KOPT-K1 (cell line): ENCODE measurements around the gene SCARF2.

ENCODE experiments used
- H3K27ac ChIP-seq: fragments of 200-600 bp; sonication (generic); 2 replicates; pipeline ENCODE4 v1.5.1; 2016; ENCODE audit warnings: antibody characterized with exemption, mild to moderate bottlenecking, low read depth, low read length; ENCODE audit not compliant: poor library complexity, severe bottlenecking
- H3K36me3 ChIP-seq: fragments of 200-600 bp; sonication (generic); 2 replicates; pipeline ENCODE4 v1.5.1; 2017; ENCODE audit warnings: antibody characterized with exemption, mild to moderate bottlenecking, low read length, moderate library complexity; ENCODE audit not compliant: insufficient read depth
- H3K9me3 ChIP-seq: fragments of 200-600 bp; sonication (generic); 2 replicates; pipeline ENCODE4 v1.5.1; 2017; ENCODE audit warnings: antibody characterized with exemption, low read length, mild to moderate bottlenecking; ENCODE audit not compliant: insufficient read depth, poor library complexity, severe bottlenecking

SCARF2 gene

DNA sequence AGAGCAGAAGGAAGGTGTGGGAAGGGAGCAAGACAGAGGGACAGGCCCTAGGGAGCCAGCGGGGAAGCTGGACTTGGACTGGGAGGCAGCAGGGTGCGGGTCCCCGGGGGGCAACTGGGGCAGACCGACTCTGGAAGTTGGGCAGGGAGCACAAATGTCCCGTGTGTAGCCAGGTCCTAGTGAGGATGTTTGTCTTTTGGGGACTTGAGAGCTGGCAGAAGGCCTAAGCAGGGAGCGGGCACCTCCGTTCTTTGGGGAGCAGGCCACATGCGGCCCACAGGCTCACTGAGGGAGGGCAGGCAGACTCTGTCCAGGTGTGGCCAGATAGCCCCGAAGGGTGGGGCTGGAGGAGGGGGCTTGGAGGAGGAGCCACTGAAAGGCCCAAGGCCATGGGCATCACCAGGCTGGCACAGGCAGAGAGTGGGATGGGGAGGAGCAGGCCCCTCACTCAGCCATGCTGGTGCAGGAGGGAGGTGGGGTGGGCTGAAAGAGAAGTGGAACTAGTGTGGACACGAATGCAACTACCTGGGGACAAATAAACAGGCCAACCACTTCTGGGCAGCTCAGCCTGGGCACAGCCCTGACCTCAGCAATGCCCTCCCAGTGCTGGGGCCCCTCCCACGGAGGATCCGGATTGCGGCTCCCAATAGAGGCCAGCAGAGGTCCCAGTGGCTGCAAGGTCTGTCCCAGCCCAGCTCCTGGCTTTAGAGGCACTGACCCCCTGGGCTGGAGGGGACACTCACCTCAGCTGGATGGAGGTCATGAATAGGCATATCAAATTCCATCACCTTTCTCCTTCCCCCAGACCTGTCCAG, 1.3 kb upstream of the SCARF2 start:
- Histone ChIP-seq H3K9me3 (no peaks in the 10 kb centered on the region), H3K27ac (no peak overlapping the region), H3K36me3 (peaks cover 4% of the 10 kb centered on the region; the same call in 1 of the 2 replicates)

GRCh38 chr22:20438427-20438677, 727 bp upstream of the SCARF2 start:
- H3K36me3 ChIP-seq: peaks cover 4% of the 10 kb centered on the region; the same call in 1 of the 2 replicates
- no peaks in the 10 kb centered on the region for H3K9me3 ChIP-seq
- no peak overlapping the region for H3K27ac ChIP-seq

- Histone ChIP-seq H3K27ac (no peak overlapping the region), H3K9me3 (no peaks in the 10 kb centered on the region), H3K36me3 (no peaks in the 10 kb centered on the region; the same call in 1 of the 2 replicates)
Measured at GRCh38 chr22:20436768-20437612, 635 bp downstream of the SCARF2 start.

GRCh38 chr22:20436307-20436767, 1.3 kb downstream of the SCARF2 start:
- H3K36me3 ChIP-seq: no peaks in the 10 kb centered on the region
- H3K27ac ChIP-seq: no peak overlapping the region
- H3K9me3 ChIP-seq: no peaks in the 10 kb centered on the region

- Histone ChIP-seq H3K36me3 (no peaks in the 10 kb centered on the region), H3K9me3 (no peaks in the 10 kb centered on the region), H3K27ac (no peak overlapping the region)
Measured at GRCh38 chr22:20435436-20436306, 2.0 kb downstream of the SCARF2 start.

- H3K9me3 ChIP-seq: no peaks in the 10 kb centered on the region
- H3K27ac ChIP-seq: no peak overlapping the region
- no peaks in the 10 kb centered on the region for H3K36me3 ChIP-seq
Measured at GRCh38 chr22:20434773-20435172, 2.9 kb downstream of the SCARF2 start.

- no peak overlapping the region for H3K27ac ChIP-seq
- H3K9me3 ChIP-seq: no peaks in the 10 kb centered on the region
- H3K36me3 ChIP-seq: no peaks in the 10 kb centered on the region
Measured at GRCh38 chr22:20434264-20434751, 3.3 kb downstream of the SCARF2 start.

DNA sequence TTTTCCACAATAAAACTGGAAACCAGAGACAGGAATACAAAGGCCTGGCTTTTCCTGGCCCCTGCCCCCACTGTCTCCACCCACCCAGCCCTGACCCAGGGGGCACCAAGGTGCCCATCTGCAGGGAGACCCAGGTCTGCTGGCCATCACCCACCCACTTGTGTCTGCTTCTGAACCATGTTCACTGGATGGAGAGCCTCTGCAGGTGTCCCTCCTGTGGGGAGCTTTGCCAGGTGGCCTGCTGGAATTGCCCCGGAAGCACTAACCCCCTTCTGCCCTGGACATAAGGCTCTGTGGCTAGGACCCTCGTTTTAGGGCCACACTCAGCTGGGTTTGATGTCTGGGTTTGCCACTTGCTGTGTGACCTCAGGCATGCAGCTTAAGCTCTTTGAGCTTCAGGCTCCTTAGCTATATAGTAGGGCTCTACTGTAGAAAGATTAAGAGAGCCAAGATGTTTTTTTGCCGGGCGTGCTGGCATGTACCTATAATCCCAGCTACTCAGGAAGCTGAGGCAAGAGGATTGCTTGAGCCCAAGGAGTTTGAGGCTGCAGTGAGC, 3.9 kb downstream of the SCARF2 start:
- Histone ChIP-seq H3K36me3 (no peaks in the 10 kb centered on the region), H3K9me3 (no peaks in the 10 kb centered on the region)

GRCh38 chr22:20433191-20433590, 4.4 kb downstream of the SCARF2 start:
- H3K36me3 ChIP-seq: no peaks in the 10 kb centered on the region
- no peaks in the 10 kb centered on the region for H3K9me3 ChIP-seq
- no peak overlapping the region for H3K27ac ChIP-seq

More for the DNA sequence above, 3.9 kb downstream of the SCARF2 start:
- H3K27ac ChIP-seq: no peak overlapping the region

GRCh38 chr22:20432244-20432686, 5.4 kb downstream of the SCARF2 start:
- no peak overlapping the region for H3K27ac ChIP-seq
- H3K9me3 ChIP-seq: no peaks in the 10 kb centered on the region
- H3K36me3 ChIP-seq: no peaks in the 10 kb centered on the region

DNA sequence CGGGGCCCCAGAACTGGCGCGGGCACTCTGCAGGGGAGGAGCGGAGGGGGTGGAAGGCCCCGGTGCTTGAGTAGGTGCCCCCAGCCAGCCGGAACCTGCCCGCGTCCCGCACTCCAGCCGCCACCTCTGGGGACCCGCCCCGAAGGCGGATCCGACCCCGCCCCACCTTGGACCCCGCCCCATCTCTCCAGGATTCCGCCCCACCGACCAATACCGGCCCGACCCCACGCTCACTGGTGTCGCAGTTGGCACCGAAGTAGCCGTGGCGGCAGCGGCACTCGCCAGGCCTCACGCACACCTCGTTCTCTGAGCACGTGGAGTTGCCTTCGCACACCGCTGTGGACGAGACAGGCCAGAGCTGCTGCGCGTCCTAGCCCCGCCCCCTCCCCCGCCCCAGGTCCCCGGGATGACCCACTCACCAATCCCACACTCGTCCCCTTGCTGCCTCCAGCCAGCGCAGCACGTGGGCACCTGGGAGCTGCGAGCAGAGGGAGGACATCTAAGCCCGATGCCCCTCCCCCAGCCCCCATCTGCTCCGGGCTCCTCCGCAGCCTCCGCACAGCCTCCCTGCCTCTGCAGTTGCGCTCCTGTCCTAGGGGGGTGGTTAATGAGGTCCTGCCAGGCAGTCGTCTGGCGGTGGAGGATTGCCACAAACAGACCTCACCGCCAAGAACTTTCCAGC, 6.0 kb downstream of the SCARF2 start:
- no peaks in the 10 kb centered on the region for H3K36me3 ChIP-seq
- no peak overlapping the region for H3K27ac ChIP-seq
- no peaks in the 10 kb centered on the region for H3K9me3 ChIP-seq

GRCh38 chr22:20430720-20431510, 6.7 kb downstream of the SCARF2 start:
- H3K27ac ChIP-seq: no peak overlapping the region
- H3K36me3 ChIP-seq: no peaks in the 10 kb centered on the region
- no peaks in the 10 kb centered on the region for H3K9me3 ChIP-seq

DNA sequence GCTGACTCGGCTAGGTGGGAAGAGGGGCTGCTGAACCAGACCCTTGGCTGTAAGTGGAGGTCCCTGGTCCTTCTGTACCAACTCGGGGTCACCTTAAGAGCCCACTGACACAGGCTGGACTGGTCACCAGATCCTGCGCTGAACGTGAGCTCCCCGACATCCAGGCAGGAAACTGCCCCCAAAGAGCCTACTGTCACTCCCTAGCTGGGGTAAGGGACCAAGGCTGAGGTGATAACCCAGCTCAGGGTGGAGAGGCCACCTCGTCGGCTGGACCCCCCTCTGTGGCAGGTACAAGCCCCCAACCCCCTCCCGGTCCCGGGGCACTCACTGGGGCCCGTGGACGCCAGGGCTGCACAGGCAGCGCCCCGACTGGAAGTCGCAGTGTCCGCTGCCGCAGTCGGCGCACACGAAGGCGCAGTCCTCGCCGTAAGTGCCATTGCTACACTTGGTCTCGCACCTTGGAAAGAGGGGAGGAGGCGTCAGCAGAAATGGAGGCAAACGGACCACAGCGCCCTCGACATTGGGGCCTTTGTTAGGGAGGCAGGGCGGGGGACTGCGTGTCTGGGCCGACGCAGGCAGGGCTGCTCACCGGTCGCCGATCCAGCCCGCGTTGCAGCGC, 7.4 kb downstream of the SCARF2 start:
- no peaks in the 10 kb centered on the region for H3K36me3 ChIP-seq
- H3K9me3 ChIP-seq: no peaks in the 10 kb centered on the region
- no peak overlapping the region for H3K27ac ChIP-seq
